Left renal pelvis (tissue), 4 donors: ENCODE data around the gene MYL9. TPM values are rescaled to one million over a fixed set of nuclear protein-coding genes. Genes with fewer than 3 reads are reported as not detected.

ENCODE experiments used
- DNase-seq, 4 donors: peaks; one replicate each; pipeline ENCODE4 v3.0.0-alpha.2; 2013; ENCODE audit warnings: low read depth in 4 of 4, low spot score in 3 of 4
- polyA plus RNA-seq, 4 donors: library from polyadenylated mRNA; unstranded; fragments of 120-200 nt; gene quantifications; one replicate each; pipeline ENCODE4 v1.2.1, GENCODE V29; 2013; ENCODE audit not compliant: insufficient read length in 4 of 4

MYL9 gene
- polyA plus RNA-seq, 4 donors: 209 to 276 (median 261) TPM

DNA sequence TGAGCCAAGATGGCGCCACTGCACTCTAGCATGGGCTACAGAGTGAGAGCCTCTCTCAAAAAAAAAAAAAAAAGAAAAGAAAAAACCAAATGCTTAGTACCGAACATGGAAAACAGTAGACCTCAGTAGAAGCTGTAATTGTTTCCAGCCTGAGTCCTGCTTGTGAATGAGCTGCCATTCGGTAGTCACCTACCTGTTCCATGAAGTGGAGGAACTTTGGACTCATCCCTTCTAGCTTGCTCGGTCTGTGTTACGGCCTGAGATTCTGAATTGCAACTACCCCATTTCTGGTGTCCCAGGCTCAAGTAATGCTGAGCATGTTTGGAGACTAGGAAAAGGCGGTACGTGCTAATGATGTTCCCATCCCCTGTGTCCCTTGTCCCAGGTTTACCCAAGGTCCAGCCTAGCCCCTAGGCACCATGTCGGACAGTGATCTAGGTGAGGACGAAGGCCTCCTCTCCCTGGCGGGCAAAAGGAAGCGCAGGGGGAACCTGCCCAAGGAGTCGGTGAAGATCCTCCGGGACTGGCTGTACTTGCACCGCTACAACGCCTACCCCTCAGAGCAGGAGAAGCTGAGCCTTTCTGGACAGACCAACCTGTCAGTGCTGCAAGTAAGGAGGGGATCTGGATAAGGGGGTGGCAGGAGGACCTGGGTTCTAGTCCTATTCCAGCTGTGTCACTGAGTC, 37.2 kb downstream of the MYL9 start:
- DNase-seq: no peak

DNA sequence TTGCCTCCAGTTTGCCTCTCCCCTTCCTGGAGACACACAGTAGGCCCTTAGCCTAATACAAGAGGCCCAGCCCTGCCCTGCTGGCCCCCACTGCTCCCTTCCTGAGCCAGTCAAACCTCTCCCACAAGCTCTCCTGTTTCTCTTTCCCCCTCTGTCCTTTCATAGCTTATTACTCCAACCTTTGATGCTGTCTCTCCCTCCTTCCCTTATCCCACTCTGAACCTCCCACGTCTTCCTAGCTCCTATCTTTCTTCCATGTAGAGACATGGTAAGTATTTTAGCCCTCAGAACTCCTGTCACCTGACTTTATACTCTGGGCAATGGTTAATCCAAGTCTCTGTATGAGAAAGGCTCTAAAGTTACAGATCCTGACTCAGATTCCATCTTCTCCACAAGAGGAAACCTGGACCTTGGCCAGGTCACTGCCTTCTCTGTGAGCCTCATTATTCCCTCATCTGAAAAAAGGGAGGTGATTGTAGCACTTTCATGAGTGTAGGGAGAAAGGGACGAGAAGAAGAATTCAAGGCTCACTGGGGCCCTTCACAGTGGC, 38.8 kb downstream of the MYL9 start:
- no peak for DNase-seq

DNA sequence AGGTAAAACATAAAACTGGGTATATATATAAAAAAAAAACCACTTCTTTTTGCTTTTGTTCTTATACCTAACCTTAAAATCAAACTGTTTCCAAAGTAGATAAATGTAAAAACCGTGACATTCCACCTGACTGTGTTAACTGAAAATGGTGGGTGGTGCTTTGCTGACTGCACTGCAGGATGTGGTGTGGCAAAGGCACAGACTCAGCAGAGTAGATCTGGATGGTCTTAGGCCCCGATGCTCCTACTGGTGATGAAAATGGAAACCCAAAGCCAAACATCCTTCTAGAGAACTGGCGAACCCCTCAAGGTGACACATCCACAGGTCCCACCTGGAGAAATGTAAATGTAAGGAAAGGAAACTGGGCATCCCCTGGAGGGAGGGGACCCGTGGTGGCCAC, 41.0 kb downstream of the MYL9 start:
- no peak for DNase-seq

DNA sequence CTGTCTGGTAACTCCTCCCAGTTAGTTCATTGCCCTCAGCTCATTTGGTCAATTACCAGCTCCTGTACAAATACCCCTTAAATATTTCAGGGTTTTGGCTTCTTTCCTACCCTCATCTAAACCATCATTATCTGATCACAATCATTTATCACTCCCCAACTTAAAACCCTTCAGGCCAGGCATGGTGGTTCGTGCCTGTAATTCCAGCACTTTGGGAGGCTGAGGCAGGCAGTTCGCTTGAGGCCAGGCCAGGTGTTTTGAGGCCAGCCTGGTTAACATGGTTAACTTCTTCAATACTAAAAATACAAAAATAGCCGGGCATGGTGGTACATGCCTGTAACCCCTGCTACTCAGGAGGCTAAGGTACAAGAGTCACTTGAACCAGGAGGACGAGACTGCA, 41.5 kb downstream of the MYL9 start:
- no peak for DNase-seq

DNA sequence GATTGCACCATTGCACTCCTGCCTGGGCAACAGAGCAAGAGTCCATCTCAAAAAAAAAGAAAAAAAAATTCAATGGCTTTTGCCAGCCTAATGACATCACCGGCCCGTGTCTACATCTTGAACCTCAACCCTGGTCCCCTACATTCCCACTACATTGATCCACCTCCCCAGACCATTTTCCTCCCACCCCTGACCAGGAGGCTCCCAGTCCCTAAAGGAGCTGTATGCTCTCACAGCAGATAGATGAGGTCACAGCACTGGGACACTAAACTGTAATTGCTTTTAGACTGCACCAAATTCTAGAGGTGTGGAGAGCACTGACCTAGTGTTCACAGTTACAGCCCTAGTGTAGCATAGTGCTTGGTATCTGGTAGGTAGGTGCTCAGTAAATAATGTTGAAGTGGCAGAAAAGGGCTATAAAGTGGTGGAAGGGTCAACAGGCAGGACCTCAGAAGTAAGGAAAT, 42.7 kb downstream of the MYL9 start:
- no peak for DNase-seq

DNA sequence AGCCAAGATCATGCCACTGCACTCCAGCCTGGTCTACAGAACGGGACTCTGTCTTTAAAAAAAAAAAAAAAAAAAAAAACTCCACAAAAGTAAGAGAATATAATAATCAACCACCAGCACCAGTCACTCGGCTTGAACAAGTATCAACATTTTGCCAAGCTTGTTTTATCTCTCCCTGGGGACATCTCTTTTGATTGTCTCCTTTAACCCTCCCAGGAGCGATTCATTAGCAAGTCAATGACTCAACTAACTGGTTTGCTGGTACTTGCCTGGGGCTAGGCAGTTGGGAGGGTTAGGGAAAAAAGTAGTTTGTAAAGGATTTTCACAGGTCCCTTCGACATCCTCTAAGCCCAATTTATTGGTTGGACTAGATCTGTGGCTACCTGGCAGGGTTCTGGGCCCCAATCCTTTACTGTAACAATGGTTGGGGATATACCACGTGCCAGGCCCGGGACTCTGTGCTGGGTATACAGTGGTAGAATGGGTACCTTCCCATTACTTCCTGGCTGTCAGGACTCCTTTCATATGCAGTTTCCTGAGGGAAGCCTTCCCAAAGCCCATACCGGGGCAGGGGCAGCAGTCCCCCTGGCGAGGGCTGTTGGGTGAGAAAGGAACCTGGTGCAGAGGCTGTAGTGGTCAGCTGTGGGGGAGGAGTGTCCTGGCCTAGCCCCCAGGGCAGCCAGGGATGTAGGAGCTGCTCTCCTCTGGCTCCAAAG, 44.2 kb downstream of the MYL9 start:
- DNase-seq: no peak

DNA sequence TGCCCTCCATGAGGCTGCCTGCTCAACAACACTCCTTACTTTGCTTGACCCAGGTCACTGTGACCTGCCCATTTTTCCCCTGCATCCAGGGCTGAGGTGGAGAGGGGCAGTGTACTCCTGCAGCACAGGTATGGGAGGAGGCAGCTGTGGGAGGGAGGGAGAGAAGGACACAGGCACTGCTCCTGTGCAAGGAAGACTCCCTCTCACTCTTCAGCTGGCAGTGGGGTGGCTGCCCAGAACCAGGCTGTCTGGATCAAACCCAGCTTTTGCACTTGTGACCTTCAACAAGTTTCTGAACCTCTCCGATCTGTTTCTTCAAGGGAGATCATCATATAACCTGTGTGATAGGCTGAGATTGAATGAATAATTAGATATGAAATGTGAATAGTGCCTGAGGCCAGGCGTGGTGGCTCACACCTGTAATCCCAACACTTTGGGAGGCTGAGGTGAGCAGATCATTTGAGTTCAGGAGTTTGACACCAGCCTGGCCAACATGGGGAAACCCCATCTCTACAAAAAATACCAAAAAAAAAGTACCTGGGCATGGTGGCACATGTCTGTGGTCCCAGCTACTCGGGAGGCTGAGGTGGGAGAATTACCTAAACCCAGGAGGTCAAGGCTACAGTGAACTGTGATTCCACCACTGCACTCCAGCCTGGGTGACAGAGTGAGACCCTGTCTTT, 46.2 kb downstream of the MYL9 start:
- no peak for DNase-seq

DNA sequence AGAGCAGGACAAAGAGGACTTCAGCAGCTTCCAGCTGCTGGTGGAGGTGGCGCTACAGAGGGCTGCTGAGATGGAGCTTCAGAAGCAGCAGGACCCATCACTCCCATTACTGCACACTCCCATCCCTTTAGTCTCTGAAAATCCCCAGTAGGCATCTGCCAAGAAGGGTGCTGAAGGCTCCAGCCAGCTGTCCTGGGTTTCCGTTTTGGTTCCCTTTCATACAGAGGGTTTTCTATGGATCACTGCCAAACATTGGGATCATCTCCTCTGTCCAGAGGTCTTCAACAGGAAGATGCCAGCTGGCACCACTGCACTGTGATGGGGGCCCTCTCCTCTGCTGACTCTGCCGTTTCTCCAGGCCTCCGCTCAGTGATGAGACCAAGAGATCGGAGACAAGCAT, 50.0 kb downstream of the MYL9 start:
- no peak for DNase-seq

DNA sequence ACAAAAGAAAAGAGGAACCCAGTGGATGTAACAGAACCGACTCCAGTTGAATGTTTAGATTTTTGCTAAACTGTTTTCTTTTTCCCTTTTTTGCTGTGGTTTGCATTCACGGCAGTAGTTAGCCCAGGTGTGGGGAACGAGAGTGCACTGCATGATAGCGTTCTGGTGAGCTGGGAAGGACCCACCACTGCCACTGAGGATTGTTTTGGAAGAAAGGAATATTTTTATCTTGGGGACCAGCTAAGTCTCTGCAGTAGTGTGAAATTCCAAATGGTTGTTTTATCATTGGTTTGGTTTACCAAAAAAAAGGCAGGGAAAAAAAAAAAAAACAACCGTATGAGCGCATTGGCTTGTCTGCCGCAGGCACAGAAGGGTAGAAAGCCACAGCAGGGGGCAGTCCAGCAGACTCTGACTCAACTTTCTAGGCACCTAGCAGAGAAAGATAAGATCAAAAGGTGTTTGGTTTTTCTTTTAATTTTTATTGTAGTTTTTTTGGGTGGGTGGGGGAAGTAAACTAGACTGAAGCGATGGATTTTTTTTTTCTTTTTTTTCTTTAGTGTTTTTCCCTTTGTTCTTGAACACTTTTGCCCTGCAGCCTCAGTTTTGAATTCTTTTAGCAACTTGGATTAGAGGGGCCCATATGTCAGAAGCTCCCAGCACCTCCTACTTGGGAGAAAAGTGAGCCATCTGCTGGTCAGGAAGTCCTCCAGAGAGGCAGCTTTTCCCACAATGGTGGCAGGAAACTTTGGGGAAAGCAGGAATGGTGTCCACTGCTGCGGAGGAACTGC, 50.7 kb downstream of the MYL9 start:
- DNase-seq: no peak

DNA sequence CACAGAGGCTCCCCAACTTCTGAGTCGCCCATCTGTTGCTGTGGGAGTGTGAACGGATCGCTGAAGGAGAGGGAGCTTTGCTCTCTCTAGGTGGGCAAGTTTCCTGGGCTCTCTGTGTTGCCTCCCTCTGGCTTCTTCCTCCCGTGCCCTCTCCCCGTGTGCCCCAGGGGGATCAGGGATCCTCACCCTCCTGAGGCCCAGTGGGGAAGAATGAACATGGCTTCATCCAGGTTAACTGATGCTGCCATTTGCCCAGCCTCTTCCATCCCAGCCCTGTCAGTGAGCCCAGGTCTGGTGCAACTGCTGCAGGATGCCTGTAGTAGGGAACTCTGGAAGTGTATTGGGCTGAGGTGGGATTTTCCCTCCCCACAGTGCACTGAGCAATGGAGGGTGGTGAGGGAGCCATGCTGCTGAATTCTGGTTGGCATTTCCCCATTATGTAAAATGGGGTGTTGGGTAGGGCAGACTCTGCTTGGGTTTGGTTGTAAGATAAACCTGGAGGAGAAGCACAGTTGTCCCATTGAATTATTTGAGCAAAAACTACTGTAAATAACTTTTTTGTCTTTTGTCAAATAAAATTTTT, 52.1 kb downstream of the MYL9 start:
- DNase-seq: no peak

DNA sequence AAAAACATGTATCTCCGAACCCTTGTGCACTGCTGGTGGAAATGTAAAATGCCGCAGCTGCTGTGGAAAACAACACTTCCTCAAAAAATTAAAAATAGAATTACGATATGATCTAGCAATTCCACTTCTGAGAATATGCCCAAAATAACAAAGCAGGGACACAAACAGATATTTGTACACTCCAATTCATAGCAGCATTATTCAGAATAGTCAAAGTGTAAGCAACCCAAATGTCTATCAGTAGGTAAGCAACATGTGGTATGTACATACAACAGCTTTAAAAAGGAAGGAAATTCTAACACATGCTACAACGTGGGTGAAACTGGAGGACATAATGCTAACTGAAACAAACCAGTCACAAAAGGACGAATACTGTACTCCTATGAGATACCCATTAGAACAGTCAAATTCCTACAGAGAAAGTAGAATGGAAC, 58.6 kb downstream of the MYL9 start:
- DNase-seq: no peak

Other genes starting within 250 kb of the MYL9 start
- gene DLGAP4, start 235.2 kb upstream of the MYL9 start, polyA plus RNA-seq: 10 to 100 TPM; 57.2 to 77.9 (median 63.3) TPM
- 10 to 100 TPM; 56.2 to 60.2 (median 58.6) TPM for gene TGIF2, start 32.1 kb downstream of the MYL9 start, polyA plus RNA-seq
- 10 to 100 TPM; 46.0 to 66.3 (median 56.6) TPM for gene RAB5IF, start 64.3 kb downstream of the MYL9 start, polyA plus RNA-seq
- under 1 TPM; 0.24 to 0.72 (median 0.32) TPM for gene SLA2, start 104.7 kb downstream of the MYL9 start, polyA plus RNA-seq
- gene NDRG3, start 204.6 kb downstream of the MYL9 start, polyA plus RNA-seq: 10 to 100 TPM; 32.5 to 37.6 (median 35.1) TPM
- 10 to 100 TPM; 18.7 to 21.3 (median 19.9) TPM for gene DSN1, start 232.2 kb downstream of the MYL9 start, polyA plus RNA-seq